GM18508 (cell line): Measurements from ENCODE around the gene SLC7A6.

Source experiments
- ATAC-seq: cut with Tn5 transposase; IDR thresholded peaks from one replicate; pipeline ENCODE4 v1.9.1; 2021; ENCODE audit warnings: moderate number of reproducible peaks; ENCODE audit not compliant: insufficient read depth, unreplicated experiment

SLC7A6 gene

DNA sequence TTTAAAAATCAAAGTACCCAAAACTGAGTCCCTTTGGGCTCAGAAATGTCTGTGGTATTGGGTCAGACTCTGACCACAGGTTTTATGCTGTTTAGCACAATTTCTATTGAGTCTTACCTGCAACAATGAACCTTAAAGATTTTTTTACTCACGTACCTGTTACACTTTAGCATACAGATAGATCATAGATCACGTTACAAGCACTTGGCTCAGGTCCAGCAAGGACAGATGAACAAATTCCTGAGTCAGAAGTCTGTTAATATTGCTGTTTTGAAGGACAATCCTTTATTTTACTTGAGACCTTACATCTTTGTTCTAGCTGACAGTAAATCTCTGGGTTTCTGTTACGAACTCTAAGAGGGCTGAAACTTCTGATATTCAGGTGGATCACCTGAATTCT is 33.6 kb downstream of the SLC7A6 start:
- ATAC-seq, result no peak

- ATAC-seq, result no peak
These were observed 34.0 kb downstream of the SLC7A6 start for GRCh38 chr16:68298312-68298711.

DNA sequence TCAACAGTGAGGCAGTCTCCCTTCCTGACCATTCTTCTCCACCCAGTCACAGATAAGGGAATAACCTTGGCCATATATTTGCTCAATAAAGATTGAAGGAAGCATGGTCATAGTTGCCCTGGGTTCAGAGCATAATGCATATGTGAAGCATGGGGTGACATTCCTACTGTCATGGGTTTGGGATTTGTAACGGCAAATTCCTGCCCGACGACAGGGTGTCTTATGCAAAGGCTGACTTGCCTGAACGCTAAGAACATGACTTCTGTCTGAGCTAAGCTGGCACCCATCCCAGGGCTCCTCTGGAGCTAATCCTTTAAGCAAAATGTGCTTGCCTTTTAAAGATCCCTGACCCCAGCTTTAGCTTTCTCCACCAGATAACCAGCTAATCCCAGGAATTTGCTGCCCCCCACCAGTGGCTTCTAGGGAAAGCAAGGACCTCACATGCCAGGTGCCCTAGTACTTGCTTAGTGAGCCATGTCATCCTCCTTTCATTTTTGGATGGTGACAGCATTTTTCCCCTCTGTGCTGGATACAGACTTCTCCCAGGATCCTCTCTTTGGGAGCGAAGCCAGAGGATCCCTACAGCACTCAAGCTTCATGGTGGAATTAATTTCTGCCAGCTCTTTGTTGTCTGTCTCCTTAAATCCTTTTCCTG is 34.7 kb downstream of the SLC7A6 start:
- no peak for ATAC-seq

GRCh38 chr16:68299571-68300453 is 35.5 kb downstream of the SLC7A6 start:
- ATAC-seq, result no peak

DNA sequence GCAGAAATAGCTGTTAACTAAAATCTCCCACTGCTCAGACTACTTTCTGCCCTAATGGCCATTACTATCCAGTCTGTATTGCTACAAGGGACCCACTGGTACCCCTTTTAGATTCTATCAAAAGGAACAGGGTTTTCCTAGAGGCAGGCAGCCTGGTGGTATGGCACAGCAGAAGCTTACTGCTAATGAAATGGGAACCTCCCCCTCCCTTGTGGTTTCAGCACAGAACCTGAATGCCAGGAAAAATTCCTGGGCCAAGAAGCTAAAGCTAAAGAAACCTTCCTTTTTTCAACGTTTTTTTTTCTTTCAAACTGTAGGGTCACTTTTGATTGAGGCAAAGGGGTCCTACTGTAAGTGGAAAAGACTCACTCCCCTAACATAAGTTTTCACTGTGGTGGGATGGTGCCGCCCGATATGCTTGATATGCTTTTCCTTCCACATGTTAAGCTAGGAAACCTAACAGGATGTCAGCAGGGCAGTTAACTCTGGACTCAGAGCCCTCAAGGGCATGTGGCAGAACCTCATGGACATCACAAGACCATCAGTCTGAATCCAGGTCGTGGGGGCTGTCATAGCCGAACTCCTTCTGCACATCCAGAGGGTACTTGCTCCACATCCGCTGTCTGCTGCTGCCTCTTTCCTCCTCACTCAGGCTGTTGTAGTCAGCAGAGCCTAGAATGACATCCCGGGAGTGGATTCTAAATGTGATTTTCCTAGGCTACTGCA is 36.6 kb downstream of the SLC7A6 start:
- no peak for ATAC-seq

GRCh38 chr16:68306633-68307032 is 42.3 kb downstream of the SLC7A6 start:
- ATAC-seq, result no peak

DNA sequence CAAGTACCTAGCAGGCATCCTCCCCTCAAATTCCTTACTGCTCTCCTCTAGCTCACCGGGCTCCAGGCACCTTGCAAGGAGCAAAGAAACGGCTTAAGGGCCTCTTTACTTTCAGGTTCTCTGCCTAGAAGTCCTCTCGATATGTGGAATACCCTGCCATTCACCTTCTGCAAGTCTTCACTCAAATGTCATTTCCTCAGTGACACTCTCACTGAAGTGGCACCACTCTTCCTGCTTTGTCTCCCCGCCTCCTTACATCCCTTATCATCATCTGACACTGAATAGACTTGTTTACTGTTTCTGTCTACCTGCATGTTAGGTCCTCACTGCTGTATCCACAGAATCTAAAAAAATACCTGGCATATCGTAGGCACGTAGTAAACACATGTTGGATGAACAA is 45.5 kb downstream of the SLC7A6 start:
- no peak for ATAC-seq

DNA sequence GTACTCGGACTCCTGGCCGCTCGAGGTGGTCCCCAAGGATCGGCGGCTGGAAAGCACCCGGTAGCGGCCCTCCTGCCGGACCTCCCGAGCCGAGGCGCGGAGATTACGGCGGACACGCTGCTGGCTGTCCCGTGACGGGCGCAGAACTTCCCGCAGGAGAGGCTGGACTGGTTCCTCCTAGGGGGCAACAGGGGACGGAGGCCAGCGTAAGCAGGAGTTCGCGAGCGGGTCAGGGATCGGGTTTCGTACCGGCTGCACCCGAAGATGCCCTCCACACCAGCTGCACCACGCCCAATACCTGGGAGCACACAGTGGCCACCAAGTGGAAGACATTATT is 46.1 kb downstream of the SLC7A6 start:
- peak; percentile 15 for ATAC-seq

GRCh38 chr16:68310774-68311511 is 46.6 kb downstream of the SLC7A6 start, which contains the start of the genes PRMT7 and SLC7A6OS:
Gene PRMT7, plus strand, starts transcription at chr16:68311019. Its CDS starts 4,961 bp downstream, at chr16:68315980.
Gene SLC7A6OS, minus strand, starts transcription at chr16:68310946. Its CDS starts 20 bp downstream, at chr16:68310926.
- peak; percentile 78 for ATAC-seq

GRCh38 chr16:68313116-68313515 is 48.8 kb downstream of the SLC7A6 start:
- no peak for ATAC-seq

- no peak for ATAC-seq
These were observed 55.0 kb downstream of the SLC7A6 start for GRCh38 chr16:68319185-68319908.

- ATAC-seq, result no peak
These were observed 60.0 kb downstream of the SLC7A6 start for GRCh38 chr16:68324336-68324735.

- no peak for ATAC-seq
These were observed 60.5 kb downstream of the SLC7A6 start for GRCh38 chr16:68324780-68325357.

DNA sequence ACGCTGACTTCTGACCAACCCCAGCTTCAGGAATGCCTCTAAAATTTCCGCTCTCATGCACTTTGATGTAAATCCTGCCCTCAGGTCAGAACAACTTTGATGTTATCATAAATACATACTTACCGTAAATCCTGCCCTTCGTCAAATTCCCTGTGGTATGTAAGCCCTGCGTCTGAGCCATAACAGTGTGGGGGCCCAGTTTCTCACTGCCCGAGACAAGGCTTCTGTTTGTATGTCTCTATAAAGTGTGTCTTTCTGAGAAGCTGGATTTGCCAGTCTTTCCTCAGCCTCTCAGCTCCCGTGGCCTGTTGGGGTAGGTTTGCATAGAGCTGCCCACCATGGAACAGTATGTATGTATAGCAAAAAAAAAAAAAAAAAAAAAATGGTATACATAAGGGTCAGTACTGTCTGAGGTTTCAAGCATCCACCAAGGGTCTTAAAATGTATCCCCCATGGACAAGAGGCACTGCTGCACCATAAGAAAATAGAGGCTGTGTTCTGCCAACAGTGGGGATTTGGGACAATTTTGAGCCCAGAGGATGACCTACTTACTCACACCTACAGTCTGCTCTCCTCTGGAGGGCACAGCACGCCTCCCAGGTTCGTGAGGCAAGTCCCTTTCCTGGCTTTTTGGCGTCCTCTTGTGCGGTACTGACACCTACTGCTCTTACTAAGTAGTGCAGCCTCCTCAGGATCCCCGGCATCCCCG is 64.0 kb downstream of the SLC7A6 start:
- no peak for ATAC-seq

GRCh38 chr16:68328860-68329390 is 64.6 kb downstream of the SLC7A6 start:
- no peak for ATAC-seq

DNA sequence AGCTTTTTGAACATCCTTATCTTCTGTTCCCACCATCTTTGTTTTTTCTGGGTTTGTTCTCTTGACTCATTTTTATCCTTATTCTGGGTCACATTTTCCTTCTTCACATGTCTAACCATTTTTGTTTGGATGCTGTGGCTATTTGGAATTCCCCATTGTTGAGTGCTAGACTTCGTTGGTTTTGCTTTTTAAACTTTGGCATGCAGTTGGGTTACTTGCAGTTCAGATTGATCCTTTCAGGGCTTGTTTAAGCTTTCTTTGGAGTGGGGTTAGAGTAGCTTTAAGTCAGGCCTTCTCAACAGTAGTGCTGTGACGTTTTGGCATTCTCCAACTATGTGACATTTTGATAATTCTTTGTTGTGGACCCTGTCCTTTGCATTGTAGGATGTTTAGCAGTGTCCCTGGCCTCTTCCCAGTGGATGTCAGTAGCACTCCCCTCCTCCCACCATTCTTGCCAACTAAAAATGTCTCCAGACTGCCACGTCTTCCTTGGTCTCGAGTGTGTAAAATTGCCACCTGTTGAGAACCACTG is 67.6 kb downstream of the SLC7A6 start:
- no peak for ATAC-seq

DNA sequence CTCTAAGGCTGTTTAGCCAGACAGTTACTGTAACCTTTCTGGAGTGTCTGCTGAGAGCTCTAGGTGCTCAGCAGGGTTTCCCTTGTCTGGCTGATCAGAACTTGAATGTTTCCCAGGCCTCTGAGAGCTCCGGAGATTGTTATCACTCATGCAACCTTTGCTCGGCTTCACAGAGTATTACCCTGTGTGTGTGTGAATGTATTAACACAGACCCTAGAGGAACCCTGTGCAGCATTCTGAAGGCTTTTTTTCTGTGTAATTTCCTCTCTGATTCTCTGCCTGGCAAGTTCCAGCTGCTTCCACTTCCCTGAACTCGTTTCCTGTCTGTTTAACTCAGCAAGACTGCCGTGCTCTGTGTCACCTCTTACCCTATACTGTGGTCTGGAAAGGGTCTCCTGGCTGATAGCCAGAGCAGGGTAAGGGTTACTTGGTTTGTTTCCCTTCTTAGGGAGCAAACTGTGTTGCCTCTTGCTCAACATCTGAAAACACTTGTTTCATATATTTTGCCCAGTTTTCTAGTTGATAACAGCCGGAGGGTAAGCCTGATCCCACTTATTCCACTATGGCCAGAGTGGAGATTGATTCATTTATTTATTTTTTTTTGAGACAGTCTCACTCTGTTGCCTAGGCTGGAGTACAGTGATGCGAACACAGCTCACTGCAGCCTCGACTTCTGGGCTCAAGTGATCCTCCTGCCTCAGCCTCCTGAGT is 68.2 kb downstream of the SLC7A6 start:
- no peak for ATAC-seq

DNA sequence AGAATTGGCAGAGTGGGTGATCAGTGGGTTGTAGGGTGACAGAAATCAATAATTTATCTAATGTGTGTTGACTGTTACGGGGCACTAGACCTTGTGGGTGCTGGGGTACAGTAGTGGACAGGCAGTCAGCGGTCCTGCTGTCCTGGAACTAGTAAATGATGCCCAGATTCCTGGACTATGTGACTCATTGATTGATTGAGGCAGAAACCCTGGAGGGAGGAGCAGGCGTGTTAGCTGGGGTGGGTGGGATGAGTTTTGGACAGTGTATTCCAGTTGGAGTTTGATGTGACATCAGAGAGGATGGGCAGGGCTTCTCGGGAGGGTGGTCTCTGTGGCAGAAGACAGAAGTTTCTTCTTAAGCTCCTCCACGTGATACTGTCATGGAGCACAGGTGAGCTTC is 70.8 kb downstream of the SLC7A6 start:
- no peak for ATAC-seq
